ENCODE measurements around the gene PRKCH.
"Not testable (repeated sequence)": the region's sequence is repeated elsewhere in the genome, so short reads cannot be mapped to it uniquely, and the experiment has no call there.

Gene PRKCH

GRCh38 chr14:61308701-61309100 is 12.7 kb upstream of the PRKCH start:
- not testable (repeated sequence) for DNase-seq

- DNase-seq: no peak
Observed at GRCh38 chr14:61315313-61315712, 6.1 kb upstream of the PRKCH start.

GRCh38 chr14:61319086-61319485 is 2.3 kb upstream of the PRKCH start:
- no peak for DNase-seq

DNA sequence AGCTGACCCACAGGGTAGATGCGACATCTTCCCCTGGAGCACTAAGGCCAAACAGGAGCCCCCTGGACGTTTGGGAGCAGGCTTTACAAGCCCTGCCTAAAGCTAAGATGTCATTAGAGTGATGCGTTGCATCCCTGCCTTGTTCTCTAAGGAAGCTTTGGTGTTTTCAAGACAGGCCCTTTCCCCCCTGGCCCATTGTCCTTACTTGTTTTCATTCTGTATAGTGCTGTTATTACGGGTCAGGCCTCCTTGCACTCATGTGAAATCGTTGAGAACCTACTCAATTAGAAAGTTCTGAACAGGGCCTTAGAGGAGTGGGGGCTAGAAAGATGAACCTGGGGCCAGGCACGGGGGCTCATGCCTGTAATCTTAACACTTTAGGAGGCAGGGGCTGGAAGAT is 1.7 kb upstream of the PRKCH start:
- no peak for DNase-seq

GRCh38 chr14:61320170-61320569 is 1.2 kb upstream of the PRKCH start:
- DNase-seq: not testable (repeated sequence)

GRCh38 chr14:61320806-61321384 is 484 bp upstream of the PRKCH start:
- peak; percentile 60 for DNase-seq

DNA sequence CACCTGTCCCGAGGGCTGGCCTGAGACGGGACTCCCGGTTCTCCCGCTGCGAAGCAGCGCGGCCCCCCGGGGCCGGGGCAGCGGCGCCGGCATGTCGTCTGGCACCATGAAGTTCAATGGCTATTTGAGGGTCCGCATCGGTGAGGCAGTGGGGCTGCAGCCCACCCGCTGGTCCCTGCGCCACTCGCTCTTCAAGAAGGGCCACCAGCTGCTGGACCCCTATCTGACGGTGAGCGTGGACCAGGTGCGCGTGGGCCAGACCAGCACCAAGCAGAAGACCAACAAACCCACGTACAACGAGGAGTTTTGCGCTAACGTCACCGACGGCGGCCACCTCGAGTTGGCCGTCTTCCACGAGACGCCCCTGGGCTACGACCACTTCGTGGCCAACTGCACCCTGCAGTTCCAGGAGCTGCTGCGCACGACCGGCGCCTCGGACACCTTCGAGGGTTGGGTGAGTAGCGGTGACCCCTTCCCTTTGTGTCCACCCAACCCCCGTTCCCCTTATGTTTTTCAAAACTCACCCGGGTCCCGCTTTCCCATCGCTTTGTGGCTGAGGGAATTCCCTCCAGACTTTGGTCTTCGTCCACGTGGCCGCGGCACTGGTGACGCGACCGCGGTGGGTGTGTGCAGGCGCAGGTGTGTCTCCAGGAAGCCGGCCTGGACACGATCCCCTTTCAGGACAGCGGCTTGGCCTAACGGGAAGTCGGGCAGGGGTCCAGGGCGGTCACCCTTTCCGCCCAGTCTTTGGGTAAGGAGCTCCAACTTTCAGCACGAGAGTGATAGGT is 826 bp downstream of the PRKCH start:
- peak; percentile 79 for DNase-seq

- DNase-seq: peak; percentile 79
Observed at GRCh38 chr14:61322799-61323290, 1.5 kb downstream of the PRKCH start.

- DNase-seq: no peak
Observed at GRCh38 chr14:61323970-61324369, 2.6 kb downstream of the PRKCH start.

GRCh38 chr14:61325166-61325565 is 3.8 kb downstream of the PRKCH start:
- DNase-seq: no peak

- no peak for DNase-seq
Observed at GRCh38 chr14:61326146-61326545, 4.8 kb downstream of the PRKCH start.

DNA sequence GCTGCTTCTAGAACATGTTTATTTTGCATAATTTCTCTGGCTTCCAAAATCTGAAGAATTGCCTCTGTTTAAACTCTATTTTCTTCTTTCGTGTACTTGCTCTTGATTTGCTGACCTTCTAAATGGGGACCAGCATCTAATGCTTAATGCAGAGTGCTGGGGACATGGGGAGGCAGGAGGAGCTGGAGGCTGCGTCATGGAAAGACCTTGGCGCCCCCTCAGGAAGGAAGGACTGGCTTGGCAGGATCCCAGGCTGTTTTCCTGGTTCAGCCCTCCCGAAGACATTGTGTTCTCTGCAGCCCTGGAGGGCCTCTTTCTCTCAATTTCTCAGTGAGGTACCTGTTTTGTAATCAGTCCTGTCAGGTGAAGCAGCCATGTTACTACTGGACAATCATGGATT is 5.5 kb downstream of the PRKCH start:
- DNase-seq: no peak

DNA sequence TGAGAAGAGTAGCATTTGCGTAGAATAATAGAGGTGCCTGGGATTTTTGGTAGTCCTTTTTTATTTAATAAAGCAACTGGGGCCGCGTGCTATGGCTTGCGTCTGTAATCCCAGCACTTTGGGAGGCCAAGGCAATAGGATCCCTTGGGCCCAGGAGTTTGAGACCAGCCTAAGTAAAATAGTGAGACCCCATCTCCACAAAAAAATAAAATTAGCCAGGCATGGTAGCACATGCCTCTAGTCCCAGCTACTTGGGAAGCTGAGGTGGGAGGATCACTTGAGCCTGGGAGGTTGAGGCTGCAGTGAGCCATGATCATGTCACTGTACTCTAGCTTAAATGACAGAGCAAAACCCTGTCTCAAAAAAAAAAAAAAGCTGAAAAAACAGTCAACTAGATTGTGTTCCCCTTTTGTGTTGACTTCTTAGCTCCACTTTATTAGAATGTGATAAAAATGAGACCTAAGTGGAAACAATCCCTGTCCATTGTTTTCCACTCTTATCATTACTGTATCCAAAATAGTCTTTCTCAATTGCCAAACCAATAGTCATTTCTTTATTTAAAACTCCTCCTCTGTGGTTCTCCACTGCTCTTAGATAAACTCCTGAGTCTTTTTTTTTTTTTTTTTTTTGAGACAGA is 7.4 kb downstream of the PRKCH start:
- no peak for DNase-seq

DNA sequence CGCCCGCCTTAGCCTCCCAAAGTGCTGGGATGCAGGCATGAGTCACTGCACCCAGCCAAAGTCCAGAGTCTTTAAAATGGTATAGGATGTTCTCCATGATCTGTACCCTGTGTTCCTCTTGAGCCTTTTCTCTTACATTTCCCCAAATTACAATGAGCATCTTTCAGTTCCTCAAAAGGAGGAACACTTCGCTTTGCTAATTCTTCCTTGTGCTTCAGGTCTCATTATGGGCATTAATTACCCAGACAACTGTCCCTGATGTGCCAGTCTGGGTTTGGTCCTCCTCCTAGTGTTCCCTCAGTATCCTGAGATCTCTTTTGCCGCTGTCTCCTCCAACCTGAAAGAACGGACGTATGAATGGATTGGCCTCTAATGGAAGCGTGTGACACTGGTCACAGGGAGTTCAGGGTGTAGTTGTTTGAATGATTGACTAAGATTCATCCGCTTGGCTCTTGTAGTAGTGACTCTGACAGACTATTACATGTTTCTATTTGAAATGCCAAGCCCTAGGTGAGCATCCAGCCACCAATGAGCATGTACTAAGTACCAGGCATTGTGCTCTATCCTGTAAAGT is 8.2 kb downstream of the PRKCH start:
- no peak for DNase-seq

DNA sequence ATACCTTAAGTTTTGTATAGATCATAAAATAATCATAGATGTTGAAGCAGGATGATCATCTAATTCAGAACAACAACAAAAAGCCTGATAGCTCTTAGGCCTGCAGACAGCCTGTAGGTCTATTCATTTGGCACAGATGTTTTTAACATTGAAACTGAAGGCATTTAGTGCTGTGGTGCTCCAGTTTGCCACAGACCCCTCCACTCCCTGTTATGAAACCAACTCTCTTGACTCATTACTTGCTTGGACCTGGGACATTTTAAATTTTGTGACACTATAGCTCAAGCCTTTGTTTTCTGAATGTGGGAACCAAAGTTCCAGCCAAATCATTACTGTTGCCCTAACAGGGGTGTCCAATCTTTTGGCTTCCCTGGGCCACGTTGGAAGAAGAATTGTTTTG is 9.1 kb downstream of the PRKCH start:
- no peak for DNase-seq

DNA sequence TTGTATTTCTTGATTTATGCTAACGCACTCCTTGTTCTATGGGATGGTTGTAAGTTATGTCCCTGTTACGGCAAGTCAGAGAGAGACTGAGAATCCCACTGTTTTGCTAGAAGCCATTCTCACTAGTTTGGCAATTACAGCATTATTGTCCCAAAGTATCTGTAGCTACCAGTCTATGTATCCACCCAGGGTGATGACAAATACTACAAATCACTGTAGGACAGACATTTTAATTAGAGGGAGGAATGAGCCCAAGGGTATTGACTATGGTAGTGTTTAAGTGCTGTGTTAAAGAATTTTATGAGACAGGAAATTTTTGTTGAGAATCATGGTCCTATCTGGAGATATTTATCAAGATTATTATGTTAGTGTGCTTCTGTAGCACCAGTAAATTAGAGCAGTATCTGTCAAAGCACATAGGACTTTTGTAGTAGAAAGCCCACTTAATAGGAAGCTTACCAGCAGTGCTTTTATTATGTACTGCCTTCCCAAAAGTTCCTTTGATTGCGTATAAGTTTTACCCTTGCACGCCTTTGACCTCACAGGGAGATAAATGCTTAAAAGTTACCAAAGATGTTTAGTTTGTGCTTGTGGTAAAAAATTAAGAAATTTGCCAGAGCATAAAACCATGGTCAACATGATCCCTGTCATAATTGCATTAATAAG is 10.7 kb downstream of the PRKCH start:
- DNase-seq: no peak

- no peak for DNase-seq
Observed at GRCh38 chr14:61332658-61333029, 11.3 kb downstream of the PRKCH start.

- DNase-seq: no peak
Observed at GRCh38 chr14:61333087-61333486, 11.7 kb downstream of the PRKCH start.

DNA sequence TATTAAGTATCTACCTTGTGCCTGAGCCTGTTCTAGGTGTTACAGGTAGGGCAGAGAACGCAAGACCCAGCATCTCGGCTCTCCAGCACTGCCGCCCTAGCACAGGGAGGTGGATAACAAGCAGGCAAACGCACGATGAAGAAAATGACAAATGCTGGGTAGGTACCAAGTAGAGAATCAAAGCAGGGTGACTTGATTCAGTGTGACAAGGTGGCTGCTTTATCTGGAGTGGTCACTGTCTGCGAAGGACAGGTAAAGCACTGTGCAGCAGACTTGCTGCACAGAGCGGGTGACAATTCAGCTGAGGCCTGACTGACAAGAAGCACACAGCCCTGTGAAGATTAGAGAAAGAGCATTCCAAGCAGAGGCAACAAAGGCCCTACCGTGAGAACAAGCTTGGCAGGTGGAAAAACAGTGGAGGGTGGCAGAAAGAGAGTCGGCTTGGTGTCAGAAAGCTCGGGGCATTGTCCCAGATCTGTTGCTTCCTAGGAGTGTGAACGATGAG is 12.9 kb downstream of the PRKCH start:
- no peak for DNase-seq

GRCh38 chr14:61335049-61335448 is 13.7 kb downstream of the PRKCH start:
- no peak for DNase-seq

- DNase-seq: no peak
Observed at GRCh38 chr14:61335671-61336275, 14.4 kb downstream of the PRKCH start.

- no peak for DNase-seq
Observed at GRCh38 chr14:61337893-61338292, 16.5 kb downstream of the PRKCH start.

- DNase-seq: no peak
Observed at GRCh38 chr14:61338457-61338856, 17.1 kb downstream of the PRKCH start.

Measured in DMS53 (cell line).